WTC11 (cell line): Measurements from ENCODE around the gene BCAS1. TPM values are rescaled to one million over a fixed set of nuclear protein-coding genes. Genes with fewer than 3 reads are reported as not detected.

Source experiments
- ATAC-seq: fragments of 200-7000 bp; cut with Tn5 transposase; 2 replicates; pipeline ENCODE4 v1.10.0; 2021; ENCODE audit warnings: mild to moderate bottlenecking, moderate library complexity
- CTCF ChIA-PET: fragments of 300-600 bp; sonication (Branson Sonifier 250); formaldehyde crosslinking; loops from one replicate; lab custom pipeline; 2021; ENCODE audit warnings: antibody characterized with exemption; lab: Charles Lee
- POLR2A ChIA-PET: fragments of 350-600 bp; sonication (Branson Sonifier 250); formaldehyde crosslinking; loops from one replicate; lab custom pipeline; 2021; ENCODE audit warnings: antibody characterized with exemption; lab: Charles Lee
- DNase-seq: peaks from one replicate; pipeline ENCODE4 v3.0.0; 2021; ENCODE audit warnings: low spot score
- H3K27ac Mint-ChIP-seq: 2 replicates; pipeline ENCODE4 v1.8.0; 2021; ENCODE audit warnings: mixed read lengths
- H3K27me3 Mint-ChIP-seq: 2 replicates; pipeline ENCODE4 v1.8.0; 2021; ENCODE audit warnings: low read depth, mild to moderate bottlenecking, moderate library complexity, mixed read lengths
- H3K36me3 Mint-ChIP-seq: 2 replicates; pipeline ENCODE4 v1.8.0; 2021; ENCODE audit warnings: mixed read lengths
- H3K4me1 Mint-ChIP-seq: 2 replicates; pipeline ENCODE4 v1.8.0; 2022; ENCODE audit warnings: mixed read lengths
- H3K4me3 Mint-ChIP-seq: 2 replicates; pipeline ENCODE4 v1.8.0; 2021; ENCODE audit warnings: mild to moderate bottlenecking, moderate library complexity, mixed read lengths
- H3K9me3 Mint-ChIP-seq: 2 replicates; pipeline ENCODE4 v1.8.0; 2021; ENCODE audit warnings: mixed read lengths
- ATF2 ChIP-seq: sonication (generic); formaldehyde crosslinking; IDR thresholded peaks from 2 replicates; pipeline ENCODE4 v1.8.1; 2022; ENCODE audit warnings: low read depth, missing genetic modification reagents, borderline replicate concordance
- ATF3 ChIP-seq: sonication (generic); formaldehyde crosslinking; conservative IDR thresholded peaks from 2 replicates; pipeline ENCODE4 v1.8.1; 2022; ENCODE audit warnings: mild to moderate bottlenecking, missing genetic modification reagents
- CTCF ChIP-seq: fragments of 200-600 bp; IDR thresholded peaks from 2 replicates; pipeline ENCODE4 v1.8.0; 2022; ENCODE audit warnings: antibody characterized with exemption
- E2F4 ChIP-seq: sonication (generic); formaldehyde crosslinking; IDR thresholded peaks from 2 replicates; pipeline ENCODE4 v1.8.1; 2022; ENCODE audit warnings: low read depth, mild to moderate bottlenecking, moderate library complexity, missing genetic modification reagents, borderline replicate concordance
- ERG ChIP-seq: fragments of 250-450 bp; sonication (Bioruptor Pico); IDR thresholded peaks from 2 replicates; pipeline ENCODE4 v1.8.0; 2021; ENCODE audit warnings: mild to moderate bottlenecking
- FOXJ3 ChIP-seq: sonication (generic); formaldehyde crosslinking; IDR thresholded peaks from 2 replicates; pipeline ENCODE4 v1.9.0; 2021; ENCODE audit warnings: missing genetic modification reagents, mild to moderate bottlenecking, borderline replicate concordance
- FOXK1 ChIP-seq: sonication (generic); formaldehyde crosslinking; IDR thresholded peaks from 2 replicates; pipeline ENCODE4 v1.8.0; 2022; ENCODE audit warnings: mild to moderate bottlenecking, moderate library complexity, missing genetic modification reagents
- KAT7 ChIP-seq: sonication (generic); formaldehyde crosslinking; IDR thresholded peaks from 2 replicates; pipeline ENCODE4 v1.8.1; 2023; ENCODE audit warnings: missing genetic modification reagents, mild to moderate bottlenecking, borderline replicate concordance
- MXD4 ChIP-seq: fragments of 250-450 bp; sonication (Bioruptor Pico); IDR thresholded peaks from 2 replicates; pipeline ENCODE4 v1.8.0; 2021; ENCODE audit warnings: mild to moderate bottlenecking, moderate library complexity, borderline replicate concordance
- MYBL2 ChIP-seq: sonication (generic); formaldehyde crosslinking; IDR thresholded peaks from 2 replicates; pipeline ENCODE4 v1.8.1; 2023; ENCODE audit warnings: mild to moderate bottlenecking, moderate library complexity, missing genetic modification reagents
- NFATC4 ChIP-seq: fragments of 250-450 bp; sonication (Bioruptor Pico); IDR thresholded peaks from 2 replicates; pipeline ENCODE4 v1.9.0; 2021; ENCODE audit warnings: mild to moderate bottlenecking
- NR1H2 ChIP-seq: sonication (generic); formaldehyde crosslinking; IDR thresholded peaks from 2 replicates; pipeline ENCODE4 v1.9.0; 2021; ENCODE audit warnings: mild to moderate bottlenecking, moderate library complexity, missing genetic modification reagents
- OVOL2 ChIP-seq: fragments of 250-450 bp; sonication (Bioruptor Pico); IDR thresholded peaks from 2 replicates; pipeline ENCODE4 v1.9.0; 2021; ENCODE audit warnings: mild to moderate bottlenecking, borderline replicate concordance
- PREB ChIP-seq: sonication (generic); formaldehyde crosslinking; IDR thresholded peaks from 2 replicates; pipeline ENCODE4 v1.8.1; 2022; ENCODE audit warnings: mild to moderate bottlenecking, missing genetic modification reagents, moderate library complexity, borderline replicate concordance
- SP1 ChIP-seq: sonication (generic); formaldehyde crosslinking; conservative IDR thresholded peaks from 2 replicates; pipeline ENCODE4 v1.8.1; 2022; ENCODE audit warnings: missing genetic modification reagents
- TEAD1 ChIP-seq: sonication (generic); formaldehyde crosslinking; IDR thresholded peaks from 2 replicates; pipeline ENCODE4 v1.8.0; 2022; ENCODE audit warnings: mild to moderate bottlenecking, missing genetic modification reagents
- ZBTB21 ChIP-seq: sonication (generic); formaldehyde crosslinking; IDR thresholded peaks from 2 replicates; pipeline ENCODE4 v1.8.1; 2023; ENCODE audit warnings: mild to moderate bottlenecking, missing genetic modification reagents, borderline replicate concordance
- ZNF512 ChIP-seq: sonication (generic); formaldehyde crosslinking; IDR thresholded peaks from 2 replicates; pipeline ENCODE4 v1.8.1; 2022; ENCODE audit warnings: missing genetic modification reagents, borderline replicate concordance
- ZNF532 ChIP-seq: fragments of 250-450 bp; sonication (Bioruptor Pico); IDR thresholded peaks from 2 replicates; pipeline ENCODE4 v1.9.0; 2021; ENCODE audit warnings: mild to moderate bottlenecking, borderline replicate concordance
- total RNA-seq: library from RNA; stranded (reverse); gene quantifications from 3 replicates; pipeline ENCODE4 v1.2.3, GENCODE V29; 2021

The BCAS1 gene
- total RNA-seq, 1 experiment from 2014 or later = 0.11 TPM

GRCh38 chr20:53947501-53948195 lies 122.7 kb downstream of the BCAS1 start (continued):
- TF ChIP-seq MYBL2 (no peak), KAT7 (CRISPR knock-in tag) (no peak)

GRCh38 chr20:53946106-53946505 lies 124.3 kb downstream of the BCAS1 start:
- POLR2A ChIA-PET = no interaction called here
- no peak overlapping the region for H3K27ac Mint-ChIP-seq
- DNase-seq (no peak), ATAC-seq (no peak)
- CTCF ChIA-PET = no interaction called here
- no peak overlapping the region for H3K4me3 Mint-ChIP-seq
- H3K36me3 Mint-ChIP-seq = no peaks in the 10 kb centered on the region
- no peaks in the 10 kb centered on the region; the same call in 1 of the 2 replicates for H3K27me3 Mint-ChIP-seq
- TF ChIP-seq NFATC4 (no peak), FOXJ3 (CRISPR knock-in tag) (no peak), ZBTB21 (CRISPR knock-in tag) (no peak), NR1H2 (CRISPR knock-in tag) (no peak), ZNF532 (CRISPR knock-in tag) (no peak), MXD4 (CRISPR knock-in tag) (no peak), ZNF512 (CRISPR knock-in tag) (no peak), OVOL2 (CRISPR knock-in tag) (no peak), CTCF (no peak), PREB (CRISPR knock-in tag) (no peak), SP1 (CRISPR knock-in tag) (no peak), FOXK1 (CRISPR knock-in tag) (no peak), ATF2 (CRISPR knock-in tag) (no peak), ATF3 (CRISPR knock-in tag) (no peak), ERG (CRISPR knock-in tag) (no peak), E2F4 (CRISPR knock-in tag) (no peak), TEAD1 (CRISPR knock-in tag) (no peak)
- H3K9me3 Mint-ChIP-seq = no peaks in the 10 kb centered on the region
- H3K4me1 Mint-ChIP-seq = peaks cover 32% of the 10 kb centered on the region
